COLO668 (cell line): Measurements from ENCODE around the gene GNAQ.

Source experiments
- DNase-seq: peaks from one replicate; lab custom pipeline; 2025; ENCODE audit not compliant: unreplicated experiment; lab: John Stamatoyannopoulos, UW

Gene GNAQ

DNA sequence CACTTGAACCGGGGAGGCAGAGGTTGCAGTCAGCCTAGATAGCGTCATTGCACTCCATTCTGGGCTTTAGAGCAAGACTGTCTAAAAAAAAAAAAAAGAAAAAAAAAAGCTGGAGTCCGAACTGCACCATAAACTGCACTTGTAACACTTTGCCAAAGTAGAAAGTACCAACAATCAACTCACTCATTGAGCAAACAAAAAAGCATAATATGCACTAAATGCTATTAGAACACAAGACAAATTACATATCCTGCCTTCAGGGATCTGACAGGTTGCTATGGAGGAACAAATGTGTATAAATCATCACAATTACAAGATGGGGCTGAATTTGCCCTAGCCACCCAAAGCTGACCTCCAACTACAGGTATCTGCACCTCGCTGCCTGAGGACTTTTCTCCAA is 27.9 kb downstream of the GNAQ start:
- no peak for DNase-seq

GRCh38 chr9:78001946-78002731 is 29.5 kb downstream of the GNAQ start:
- DNase-seq: no peak

- DNase-seq: no peak
Observed at GRCh38 chr9:78000221-78000620, 31.4 kb downstream of the GNAQ start.

DNA sequence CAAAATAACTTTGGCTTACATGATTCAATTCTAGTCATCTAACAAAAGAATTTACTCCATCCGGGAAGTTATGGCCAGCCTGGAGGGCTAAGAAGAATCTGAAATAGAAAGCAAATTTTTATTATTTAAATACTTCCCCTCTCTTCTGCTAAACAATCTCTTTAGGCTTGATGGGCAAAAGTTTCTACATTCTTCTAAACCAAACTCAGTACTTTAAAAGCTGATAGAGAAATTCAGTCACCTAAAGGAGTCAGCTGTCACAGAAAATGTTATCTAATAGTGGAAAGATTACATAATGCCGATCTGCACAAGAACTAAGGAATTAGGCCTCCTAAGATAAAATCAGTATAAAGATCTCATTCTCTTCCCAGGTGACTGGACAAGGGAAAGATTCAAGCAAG is 32.4 kb downstream of the GNAQ start:
- no peak for DNase-seq

DNA sequence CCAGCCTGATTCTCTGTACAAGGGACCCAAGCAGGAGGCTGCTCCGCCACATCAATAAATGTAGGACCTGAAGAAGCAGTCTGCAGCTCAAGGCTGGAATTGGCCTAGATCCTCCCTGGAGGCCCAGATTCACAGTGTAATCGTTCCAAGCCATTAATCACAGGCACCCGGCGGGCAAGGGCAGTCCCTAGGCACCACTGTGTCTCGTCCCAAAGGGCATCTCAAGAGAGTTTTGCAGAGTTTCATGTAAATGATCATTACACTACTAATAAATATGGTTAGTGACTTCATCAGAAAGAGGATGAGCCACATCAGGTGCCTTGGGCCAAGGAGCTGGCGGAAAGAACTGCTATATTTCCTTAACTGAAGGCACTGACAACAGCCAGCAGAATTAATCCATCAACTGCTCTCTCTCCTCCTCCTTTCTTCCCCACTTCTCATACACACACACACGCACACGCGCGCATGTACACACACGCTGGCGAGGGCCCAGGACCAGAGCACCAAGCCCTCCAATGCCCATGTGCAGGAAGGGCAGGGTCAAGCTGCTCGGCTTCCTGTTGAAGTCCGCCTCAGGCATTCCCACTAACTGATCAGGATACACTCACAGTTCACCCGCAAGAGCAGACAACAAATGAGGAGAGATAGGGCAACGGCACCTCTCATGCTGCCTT is 33.9 kb downstream of the GNAQ start:
- DNase-seq: no peak

DNA sequence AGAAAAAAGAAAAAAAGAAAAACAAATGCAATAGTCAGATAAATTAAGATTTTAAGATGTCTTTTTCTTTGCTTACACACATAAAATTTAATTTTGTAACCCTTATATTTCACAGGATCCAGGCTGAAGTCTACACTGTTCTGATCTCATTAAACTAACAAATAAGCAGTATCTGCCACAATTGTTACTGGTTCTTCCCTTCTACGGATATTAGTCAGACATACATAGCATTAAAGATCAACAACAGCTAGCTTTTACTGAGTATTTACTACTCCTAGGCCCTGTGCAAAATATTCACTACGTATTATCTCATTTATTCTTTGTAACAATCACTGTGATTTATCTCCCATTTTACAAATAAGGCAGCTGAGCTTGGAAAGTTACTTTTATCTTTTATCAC is 34.9 kb downstream of the GNAQ start:
- no peak for DNase-seq

- no peak for DNase-seq
Observed at GRCh38 chr9:77991191-77991590, 40.4 kb downstream of the GNAQ start.

- DNase-seq: no peak
Observed at GRCh38 chr9:77989909-77990308, 41.7 kb downstream of the GNAQ start.

- no peak for DNase-seq
Observed at GRCh38 chr9:77989458-77989857, 42.2 kb downstream of the GNAQ start.

- DNase-seq: no peak
Observed at GRCh38 chr9:77988630-77989029, 43.0 kb downstream of the GNAQ start.

GRCh38 chr9:77987880-77988525 is 43.6 kb downstream of the GNAQ start:
- DNase-seq: no peak

GRCh38 chr9:77987081-77987656 is 44.4 kb downstream of the GNAQ start:
- DNase-seq: no peak

- no peak for DNase-seq
Observed at GRCh38 chr9:77985996-77986395, 45.6 kb downstream of the GNAQ start.

GRCh38 chr9:77983320-77983662 is 48.3 kb downstream of the GNAQ start:
- no peak for DNase-seq

DNA sequence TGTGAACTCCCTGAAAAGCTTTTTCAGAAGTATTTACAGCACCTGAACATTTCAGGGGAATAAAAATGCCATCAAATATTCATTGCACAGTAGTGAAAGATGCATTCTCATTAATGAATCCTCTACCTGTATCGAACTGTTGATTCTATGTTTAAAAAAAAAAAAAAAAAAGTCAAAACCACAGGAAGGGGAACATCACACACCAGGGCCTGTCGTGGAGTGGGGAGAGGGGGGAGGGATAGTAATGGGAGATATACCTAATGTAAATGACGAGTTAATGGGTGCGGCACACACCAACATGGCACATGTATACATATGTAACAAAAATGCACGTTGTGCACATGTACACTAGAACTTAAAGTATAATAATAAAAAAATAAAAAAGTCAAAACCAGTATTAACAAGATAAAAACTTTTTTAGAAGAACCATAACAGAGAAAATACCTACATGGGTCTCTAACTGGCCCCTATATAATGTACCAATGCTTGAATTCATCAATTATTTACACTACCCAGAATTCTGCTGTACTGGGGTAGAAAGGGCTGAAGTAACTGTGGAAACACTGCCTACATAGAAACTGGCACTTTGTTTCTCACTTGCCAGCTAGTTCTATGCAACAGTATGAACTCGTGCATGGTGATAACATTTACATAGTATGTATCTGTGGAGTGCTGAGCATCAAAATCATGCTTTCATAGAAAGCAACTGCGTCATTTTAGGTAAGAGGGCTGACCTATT is 48.9 kb downstream of the GNAQ start:
- DNase-seq: no peak

- no peak for DNase-seq
Observed at GRCh38 chr9:77981907-77982306, 49.7 kb downstream of the GNAQ start.

GRCh38 chr9:77981332-77981731 is 50.3 kb downstream of the GNAQ start:
- DNase-seq: no peak

DNA sequence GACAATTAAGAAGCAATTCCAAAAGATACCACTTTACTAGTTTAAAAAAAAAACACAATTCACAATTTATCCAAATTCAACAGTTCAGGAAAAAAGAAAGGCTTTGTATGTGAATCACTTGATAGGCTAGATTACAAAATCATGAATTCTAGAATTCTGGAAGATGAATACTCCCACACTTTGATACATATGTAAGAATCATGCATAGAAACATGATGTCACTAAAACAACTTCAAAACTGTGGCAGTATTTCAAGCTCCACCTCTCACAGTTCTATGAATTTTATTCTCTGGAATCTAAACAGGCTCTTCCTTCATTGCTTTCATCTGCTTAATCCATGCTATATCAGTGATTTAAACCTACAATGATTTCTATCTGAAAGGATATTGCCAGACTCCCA is 51.0 kb downstream of the GNAQ start:
- no peak for DNase-seq

DNA sequence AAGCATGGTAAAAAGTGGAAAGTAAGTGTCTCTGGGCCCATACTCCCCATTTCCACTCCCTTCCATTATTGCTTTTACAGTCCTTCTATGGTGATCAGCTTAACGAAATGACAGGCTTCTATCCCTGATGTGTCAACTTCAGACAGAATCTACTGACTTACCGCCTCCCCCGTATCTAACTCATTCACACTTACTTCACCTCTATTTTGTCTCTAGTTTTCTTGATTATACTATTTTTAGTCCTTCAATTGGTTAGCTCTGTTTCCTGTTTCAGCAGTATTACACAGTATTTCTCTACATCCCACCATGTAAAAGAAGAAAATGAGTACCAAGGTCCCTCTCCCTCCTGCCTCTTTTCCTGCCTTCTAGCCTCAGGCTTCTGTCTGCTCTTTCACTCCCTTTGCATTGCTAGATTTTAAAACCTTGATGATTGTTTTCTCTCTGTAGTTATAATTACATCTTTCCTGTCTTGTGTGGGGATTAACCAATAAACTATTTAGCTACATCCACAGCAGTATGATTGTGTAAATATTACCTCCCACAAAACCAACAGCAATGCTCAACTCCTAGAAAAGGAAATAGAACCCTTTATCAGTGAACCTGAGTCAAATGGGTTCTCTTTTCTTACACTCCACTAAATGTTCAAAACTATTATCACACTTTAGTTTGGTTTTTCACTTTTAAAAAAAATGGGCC is 53.4 kb downstream of the GNAQ start:
- DNase-seq: no peak

GRCh38 chr9:77977210-77977611 is 54.4 kb downstream of the GNAQ start:
- DNase-seq: no peak

- DNase-seq: no peak
Observed at GRCh38 chr9:77975806-77976205, 55.8 kb downstream of the GNAQ start.
